ENCODE results near the gene KRT6A.
"Not testable (repeated sequence)": the region's sequence is repeated elsewhere in the genome, so short reads cannot be mapped to it uniquely, and the experiment has no call there.

Gene KRT6A

GRCh38 chr12:52469853-52470252 is 23.2 kb downstream of the KRT6A start:
- no peak overlapping the region for H3K9ac ChIP-seq (ENCODE audit: low read depth in 1 of 2, low read length in 2 of 2)
- H3K27me3 ChIP-seq (ENCODE audit: control insufficient read depth in 2 of 2, insufficient read depth in 2 of 2, low read length in 2 of 2), result peaks cover 0 to 2% of the 10 kb centered on the region in 2 donors
- H3K27ac ChIP-seq (ENCODE audit: low read depth in 2 of 2, low read length in 2 of 2), result no peak overlapping the region
- no peaks in the 10 kb centered on the region for H3K4me1 ChIP-seq (ENCODE audit: control insufficient read depth in 2 of 2, insufficient read depth in 2 of 2, low read length in 2 of 2)
- H3K9me3 ChIP-seq (ENCODE audit: control insufficient read depth in 2 of 2, low read length in 2 of 2), result no peaks in the 10 kb centered on the region
- no peaks in the 10 kb centered on the region for H3K36me3 ChIP-seq (ENCODE audit: control insufficient read depth in 2 of 2, insufficient read depth in 2 of 2, low read length in 2 of 2)
- H3K4me3 ChIP-seq (ENCODE audit: low read length in 2 of 2), result no peak overlapping the region

- Histone ChIP-seq H3K4me3 (ENCODE audit: low read length in 2 of 2) (no peak overlapping the region), H3K27me3 (ENCODE audit: control insufficient read depth in 2 of 2, insufficient read depth in 2 of 2, low read length in 2 of 2) (peaks cover 0 to 2% of the 10 kb centered on the region in 2 donors)
Measured at GRCh38 chr12:52464897-52465296, 28.2 kb downstream of the KRT6A start.

GRCh38 chr12:52461693-52462092 is 31.4 kb downstream of the KRT6A start:
- H3K9me3 ChIP-seq (ENCODE audit: control insufficient read depth in 2 of 2, low read length in 2 of 2), result no peaks in the 10 kb centered on the region
- H3K36me3 ChIP-seq (ENCODE audit: control insufficient read depth in 2 of 2, insufficient read depth in 2 of 2, low read length in 2 of 2), result no peaks in the 10 kb centered on the region
- H3K9ac ChIP-seq (ENCODE audit: low read depth in 1 of 2, low read length in 2 of 2), result no peak overlapping the region
- H3K4me3 ChIP-seq (ENCODE audit: low read length in 2 of 2), result no peak overlapping the region
- H3K4me1 ChIP-seq (ENCODE audit: control insufficient read depth in 2 of 2, insufficient read depth in 2 of 2, low read length in 2 of 2), result peaks cover 0 to 3% of the 10 kb centered on the region in 2 donors
- H3K27ac ChIP-seq (ENCODE audit: low read depth in 2 of 2, low read length in 2 of 2), result no peak overlapping the region
- no peaks in the 10 kb centered on the region for H3K27me3 ChIP-seq (ENCODE audit: control insufficient read depth in 2 of 2, insufficient read depth in 2 of 2, low read length in 2 of 2)

More at GRCh38 chr12:52464897-52465296, 28.2 kb downstream of the KRT6A start:
- Histone ChIP-seq H3K27ac (ENCODE audit: low read depth in 2 of 2, low read length in 2 of 2) (no peak overlapping the region), H3K9ac (ENCODE audit: low read depth in 1 of 2, low read length in 2 of 2) (no peak overlapping the region), H3K36me3 (ENCODE audit: control insufficient read depth in 2 of 2, insufficient read depth in 2 of 2, low read length in 2 of 2) (no peaks in the 10 kb centered on the region), H3K4me1 (ENCODE audit: control insufficient read depth in 2 of 2, insufficient read depth in 2 of 2, low read length in 2 of 2) (peaks cover 0 to 3% of the 10 kb centered on the region in 2 donors), H3K9me3 (ENCODE audit: control insufficient read depth in 2 of 2, low read length in 2 of 2) (no peaks in the 10 kb centered on the region)

- H3K27ac ChIP-seq (ENCODE audit: low read depth in 2 of 2, low read length in 2 of 2), result no peak overlapping the region
- peaks cover 0 to 9% of the 10 kb centered on the region in 2 donors for H3K4me1 ChIP-seq (ENCODE audit: control insufficient read depth in 2 of 2, insufficient read depth in 2 of 2, low read length in 2 of 2)
- H3K9me3 ChIP-seq (ENCODE audit: control insufficient read depth in 2 of 2, low read length in 2 of 2), result no peaks in the 10 kb centered on the region
- no peak overlapping the region for H3K4me3 ChIP-seq (ENCODE audit: low read length in 2 of 2)
- H3K27me3 ChIP-seq (ENCODE audit: control insufficient read depth in 2 of 2, insufficient read depth in 2 of 2, low read length in 2 of 2), result peaks cover 0 to 2% of the 10 kb centered on the region in 2 donors
- H3K36me3 ChIP-seq (ENCODE audit: control insufficient read depth in 2 of 2, insufficient read depth in 2 of 2, low read length in 2 of 2), result no peaks in the 10 kb centered on the region
- no peak overlapping the region for H3K9ac ChIP-seq (ENCODE audit: low read depth in 1 of 2, low read length in 2 of 2)
Measured at GRCh38 chr12:52458861-52459260, 34.2 kb downstream of the KRT6A start.

- Histone ChIP-seq H3K27ac (ENCODE audit: low read depth in 2 of 2, low read length in 2 of 2) (no peak overlapping the region), H3K4me3 (ENCODE audit: low read length in 2 of 2) (no peak overlapping the region), H3K36me3 (ENCODE audit: control insufficient read depth in 2 of 2, insufficient read depth in 2 of 2, low read length in 2 of 2) (no peaks in the 10 kb centered on the region)
Measured at GRCh38 chr12:52455821-52456220, 37.2 kb downstream of the KRT6A start.

GRCh38 chr12:52454411-52455201 is 38.5 kb downstream of the KRT6A start:
- peak overlapping the region in 1 of 2 donors; percentile 17 for H3K9ac ChIP-seq (ENCODE audit: low read depth in 1 of 2, low read length in 2 of 2)

More at GRCh38 chr12:52455821-52456220, 37.2 kb downstream of the KRT6A start:
- Histone ChIP-seq H3K4me1 (ENCODE audit: control insufficient read depth in 2 of 2, insufficient read depth in 2 of 2, low read length in 2 of 2) (peaks cover 0 to 8% of the 10 kb centered on the region in 2 donors), H3K9ac (ENCODE audit: low read depth in 1 of 2, low read length in 2 of 2) (no peak overlapping the region), H3K9me3 (ENCODE audit: control insufficient read depth in 2 of 2, low read length in 2 of 2) (no peaks in the 10 kb centered on the region), H3K27me3 (ENCODE audit: control insufficient read depth in 2 of 2, insufficient read depth in 2 of 2, low read length in 2 of 2) (peaks cover 0 to 2% of the 10 kb centered on the region in 2 donors)

GRCh38 chr12:52452101-52452500 is 41.0 kb downstream of the KRT6A start, which contains the start of gene KRT6B:
Gene KRT6B, minus strand, starts transcription at chr12:52452146. Its CDS starts 68 bp downstream, at chr12:52452078.
- peaks cover 0 to 2% of the 10 kb centered on the region in 2 donors for H3K27me3 ChIP-seq (ENCODE audit: control insufficient read depth in 2 of 2, insufficient read depth in 2 of 2, low read length in 2 of 2)
- H3K36me3 ChIP-seq (ENCODE audit: control insufficient read depth in 2 of 2, insufficient read depth in 2 of 2, low read length in 2 of 2), result no peaks in the 10 kb centered on the region
- no peaks in the 10 kb centered on the region for H3K9me3 ChIP-seq (ENCODE audit: control insufficient read depth in 2 of 2, low read length in 2 of 2)
- no peak within 1 kb of the TSS for H3K9ac ChIP-seq (ENCODE audit: low read depth in 1 of 2, low read length in 2 of 2)
- H3K27ac ChIP-seq (ENCODE audit: low read depth in 2 of 2, low read length in 2 of 2), result no peak within 1 kb of the TSS
- H3K4me3 ChIP-seq (ENCODE audit: low read length in 2 of 2), result no peak within 1 kb of the TSS
- peaks cover 0 to 8% of the 10 kb centered on the region in 2 donors for H3K4me1 ChIP-seq (ENCODE audit: control insufficient read depth in 2 of 2, insufficient read depth in 2 of 2, low read length in 2 of 2)

More at GRCh38 chr12:52454411-52455201, 38.5 kb downstream of the KRT6A start:
- H3K27ac ChIP-seq (ENCODE audit: low read depth in 2 of 2, low read length in 2 of 2), result peak overlapping the region in 1 of 2 donors; percentile 37
- H3K36me3 ChIP-seq (ENCODE audit: control insufficient read depth in 2 of 2, insufficient read depth in 2 of 2, low read length in 2 of 2), result no peaks in the 10 kb centered on the region
- no peaks in the 10 kb centered on the region for H3K9me3 ChIP-seq (ENCODE audit: control insufficient read depth in 2 of 2, low read length in 2 of 2)
- peaks cover 0 to 2% of the 10 kb centered on the region in 2 donors for H3K27me3 ChIP-seq (ENCODE audit: control insufficient read depth in 2 of 2, insufficient read depth in 2 of 2, low read length in 2 of 2)
- peaks cover 0 to 8% of the 10 kb centered on the region in 2 donors for H3K4me1 ChIP-seq (ENCODE audit: control insufficient read depth in 2 of 2, insufficient read depth in 2 of 2, low read length in 2 of 2)
- no peak overlapping the region for H3K4me3 ChIP-seq (ENCODE audit: low read length in 2 of 2)

GRCh38 chr12:52448228-52448627 is 44.8 kb downstream of the KRT6A start:
- Histone ChIP-seq H3K9ac (ENCODE audit: low read depth in 1 of 2, low read length in 2 of 2) (no peak overlapping the region), H3K4me3 (ENCODE audit: low read length in 2 of 2) (no peak overlapping the region), H3K27me3 (ENCODE audit: control insufficient read depth in 2 of 2, insufficient read depth in 2 of 2, low read length in 2 of 2) (no peaks in the 10 kb centered on the region), H3K9me3 (ENCODE audit: control insufficient read depth in 2 of 2, low read length in 2 of 2) (no peaks in the 10 kb centered on the region), H3K4me1 (ENCODE audit: control insufficient read depth in 2 of 2, insufficient read depth in 2 of 2, low read length in 2 of 2) (peaks cover 0 to 3% of the 10 kb centered on the region in 2 donors), H3K36me3 (ENCODE audit: control insufficient read depth in 2 of 2, insufficient read depth in 2 of 2, low read length in 2 of 2) (no peaks in the 10 kb centered on the region), H3K27ac (ENCODE audit: low read depth in 2 of 2, low read length in 2 of 2) (no peak overlapping the region)

GRCh38 chr12:52447196-52447595 is 45.9 kb downstream of the KRT6A start:
- H3K9me3 ChIP-seq (ENCODE audit: control insufficient read depth in 2 of 2, low read length in 2 of 2); H3K4me3 ChIP-seq (ENCODE audit: low read length in 2 of 2); H3K4me1 ChIP-seq (ENCODE audit: control insufficient read depth in 2 of 2, insufficient read depth in 2 of 2, low read length in 2 of 2); H3K27me3 ChIP-seq (ENCODE audit: control insufficient read depth in 2 of 2, insufficient read depth in 2 of 2, low read length in 2 of 2); H3K9ac ChIP-seq (ENCODE audit: low read depth in 1 of 2, low read length in 2 of 2); H3K36me3 ChIP-seq (ENCODE audit: control insufficient read depth in 2 of 2, insufficient read depth in 2 of 2, low read length in 2 of 2); H3K27ac ChIP-seq (ENCODE audit: low read depth in 2 of 2, low read length in 2 of 2): not testable (repeated sequence)

GRCh38 chr12:52446367-52447045 is 46.6 kb downstream of the KRT6A start:
- Histone ChIP-seq H3K9me3 (ENCODE audit: control insufficient read depth in 2 of 2, low read length in 2 of 2) (no peaks in the 10 kb centered on the region), H3K27ac (ENCODE audit: low read depth in 2 of 2, low read length in 2 of 2) (no peak overlapping the region), H3K4me1 (ENCODE audit: control insufficient read depth in 2 of 2, insufficient read depth in 2 of 2, low read length in 2 of 2) (peaks cover 0 to 3% of the 10 kb centered on the region in 2 donors), H3K4me3 (ENCODE audit: low read length in 2 of 2) (no peak overlapping the region), H3K9ac (ENCODE audit: low read depth in 1 of 2, low read length in 2 of 2) (no peak overlapping the region), H3K36me3 (ENCODE audit: control insufficient read depth in 2 of 2, insufficient read depth in 2 of 2, low read length in 2 of 2) (no peaks in the 10 kb centered on the region), H3K27me3 (ENCODE audit: control insufficient read depth in 2 of 2, insufficient read depth in 2 of 2, low read length in 2 of 2) (no peaks in the 10 kb centered on the region)
